ENCODE data around the gene VPS35L. TPM values are rescaled to one million over a fixed set of nuclear protein-coding genes. Genes with fewer than 3 reads are reported as not detected.

The VPS35L gene
- total RNA-seq, 1 donor from 2014 or later, result 45.0 TPM

GRCh38 chr16:19748389-19749168 lies 193.1 kb downstream of the VPS35L start:
- H3K9ac ChIP-seq (ENCODE audit: low read length), result no peak overlapping the region
- no peaks in the 10 kb centered on the region for H3K36me3 ChIP-seq (ENCODE audit: insufficient read depth, low read length)
- H3K4me2 ChIP-seq (ENCODE audit: low read length), result no peak overlapping the region
- no peaks in the 10 kb centered on the region for H3K36me3 Mint-ChIP-seq (ENCODE audit: low read depth, unreplicated experiment)
- H3K27me3 ChIP-seq (ENCODE audit: insufficient read depth, low read length), result no peaks in the 10 kb centered on the region
- H3K4me3 ChIP-seq (ENCODE audit: insufficient read depth, low read depth, low read length), result no peak overlapping the region
- no peak overlapping the region for H3K27ac Mint-ChIP-seq (ENCODE audit: unreplicated experiment)
- H3K27me3 Mint-ChIP-seq (ENCODE audit: low read depth, unreplicated experiment), result no peaks in the 10 kb centered on the region
- TF ChIP-seq EZH2 (IDR thresholded peaks at IDR 0.05; ENCODE audit: insufficient read depth, low read length) (no peak), CTCF (IDR thresholded peaks at IDR 0.05; ENCODE audit: insufficient read depth, low read depth, low read length) (no peak)
- H3K79me2 ChIP-seq (ENCODE audit: insufficient read depth, low read length), result no peaks in the 10 kb centered on the region
- no peak for DNase-seq (ENCODE audit: low read depth)
- H3K27ac ChIP-seq (ENCODE audit: low read depth, low read length), result no peak overlapping the region
- H2AFZ ChIP-seq (ENCODE audit: low read depth, low read length), result no peak overlapping the region
- no peak for FAIRE-seq
- peaks cover 5% of the 10 kb centered on the region for H3K4me1 Mint-ChIP-seq (ENCODE audit: low read depth, unreplicated experiment)
- no peaks in the 10 kb centered on the region for H4K20me1 ChIP-seq (ENCODE audit: insufficient read depth, low read length)
- H3K9me3 Mint-ChIP-seq (ENCODE audit: unreplicated experiment), result no peaks in the 10 kb centered on the region
- H3K4me1 ChIP-seq (ENCODE audit: insufficient read depth, low read length), result peaks cover 3% of the 10 kb centered on the region
- H3K9me3 ChIP-seq (ENCODE audit: insufficient read depth, low read depth, low read length), result no peaks in the 10 kb centered on the region
- H3K4me3 Mint-ChIP-seq (ENCODE audit: unreplicated experiment), result no peak overlapping the region

- H4K20me1 ChIP-seq (ENCODE audit: insufficient read depth, low read length), result no peaks in the 10 kb centered on the region
- no peak overlapping the region for H3K27ac ChIP-seq (ENCODE audit: low read depth, low read length)
- H3K4me1 ChIP-seq (ENCODE audit: insufficient read depth, low read length), result peaks cover 13% of the 10 kb centered on the region
- no peak overlapping the region for H3K4me3 ChIP-seq (ENCODE audit: insufficient read depth, low read depth, low read length)
- DNase-seq (ENCODE audit: low read depth) (no peak), FAIRE-seq (no peak)
- H3K9me3 ChIP-seq (ENCODE audit: insufficient read depth, low read depth, low read length), result no peaks in the 10 kb centered on the region
- Mint-ChIP-seq H3K4me3 (ENCODE audit: unreplicated experiment) (no peak overlapping the region), H3K9me3 (ENCODE audit: unreplicated experiment) (no peaks in the 10 kb centered on the region), H3K4me1 (ENCODE audit: low read depth, unreplicated experiment) (peaks cover 11% of the 10 kb centered on the region), H3K27ac (ENCODE audit: unreplicated experiment) (no peak overlapping the region), H3K36me3 (ENCODE audit: low read depth, unreplicated experiment) (no peaks in the 10 kb centered on the region), H3K27me3 (ENCODE audit: low read depth, unreplicated experiment) (no peaks in the 10 kb centered on the region)
- H3K36me3 ChIP-seq (ENCODE audit: insufficient read depth, low read length), result no peaks in the 10 kb centered on the region
- H3K79me2 ChIP-seq (ENCODE audit: insufficient read depth, low read length), result no peaks in the 10 kb centered on the region
- TF ChIP-seq CTCF (IDR thresholded peaks at IDR 0.05; ENCODE audit: insufficient read depth, low read depth, low read length) (no peak), EZH2 (IDR thresholded peaks at IDR 0.05; ENCODE audit: insufficient read depth, low read length) (no peak)
- no peak overlapping the region for H2AFZ ChIP-seq (ENCODE audit: low read depth, low read length)
- H3K27me3 ChIP-seq (ENCODE audit: insufficient read depth, low read length), result no peaks in the 10 kb centered on the region
- H3K9ac ChIP-seq (ENCODE audit: low read length), result no peak overlapping the region
- no peak overlapping the region for H3K4me2 ChIP-seq (ENCODE audit: low read length)
Measured at GRCh38 chr16:19749571-19750080, 194.1 kb downstream of the VPS35L start.

Other genes with a start within 250 kb of the VPS35L start
- gene TMC5, start 137.8 kb upstream of the VPS35L start, total RNA-seq, result 0.11 TPM in 1 of 2 replicates, not detected in the other
- gene GDE1, start 33.6 kb upstream of the VPS35L start, total RNA-seq, result 94.7 and 99.7 TPM in 2 replicates
- gene CCP110, start 31.8 kb upstream of the VPS35L start, total RNA-seq, result 14.6 and 14.7 TPM in 2 replicates
- gene KNOP1, start 162.5 kb downstream of the VPS35L start, total RNA-seq, result 22.7 and 22.9 TPM in 2 replicates
- gene IQCK, start 162.6 kb downstream of the VPS35L start, total RNA-seq, result 5.9 and 7.9 TPM in 2 replicates

Measured in astrocyte (in vitro differentiated cells and primary cell).